Subcutaneous abdominal adipose tissue (tissue), 5 donors: Measurements from ENCODE around the gene ISCA2.

Experiments used
- H3K27ac ChIP-seq: one replicate; pipeline ENCODE4 v1.7.0; 2013; ENCODE audit warnings: low read depth, mild to moderate bottlenecking, inconsistent platforms, low read length, moderate library complexity
- H3K27me3 ChIP-seq, 5 donors: one replicate each; pipeline ENCODE4 v1.7.0; 2013; ENCODE audit warnings: low read length in 5 of 5, inconsistent platforms in 1 of 5; ENCODE audit not compliant: control insufficient read depth in 5 of 5, insufficient read depth in 4 of 5
- H3K36me3 ChIP-seq, 5 donors: one replicate each; pipeline ENCODE4 v1.7.0; 2013; ENCODE audit warnings: low read length in 5 of 5; ENCODE audit not compliant: control insufficient read depth in 5 of 5, insufficient read depth in 5 of 5
- H3K4me1 ChIP-seq, 5 donors: one replicate each; pipeline ENCODE4 v1.7.0; 2013; ENCODE audit warnings: low read length in 5 of 5, mild to moderate bottlenecking in 3 of 5, moderate library complexity in 1 of 5; ENCODE audit not compliant: control insufficient read depth in 5 of 5, insufficient read depth in 5 of 5
- H3K4me3 ChIP-seq, 5 donors: one replicate each; pipeline ENCODE4 v1.7.0; 2013; ENCODE audit warnings: low read length in 5 of 5, low read depth in 1 of 5
- H3K9ac ChIP-seq, 5 donors: one replicate each; pipeline ENCODE4 v1.7.0; 2013; ENCODE audit warnings: low read length in 5 of 5, mild to moderate bottlenecking in 4 of 5, moderate library complexity in 3 of 5
- H3K9me3 ChIP-seq, 5 donors: one replicate each; pipeline ENCODE4 v1.7.0; 2013; ENCODE audit warnings: low read length in 5 of 5; ENCODE audit not compliant: control insufficient read depth in 5 of 5
- donor health status: healthy.
- donor health status: healthy.
- donor health status: healthy.
- donor health status: healthy.
- donor health status: healthy.

ISCA2 gene

DNA sequence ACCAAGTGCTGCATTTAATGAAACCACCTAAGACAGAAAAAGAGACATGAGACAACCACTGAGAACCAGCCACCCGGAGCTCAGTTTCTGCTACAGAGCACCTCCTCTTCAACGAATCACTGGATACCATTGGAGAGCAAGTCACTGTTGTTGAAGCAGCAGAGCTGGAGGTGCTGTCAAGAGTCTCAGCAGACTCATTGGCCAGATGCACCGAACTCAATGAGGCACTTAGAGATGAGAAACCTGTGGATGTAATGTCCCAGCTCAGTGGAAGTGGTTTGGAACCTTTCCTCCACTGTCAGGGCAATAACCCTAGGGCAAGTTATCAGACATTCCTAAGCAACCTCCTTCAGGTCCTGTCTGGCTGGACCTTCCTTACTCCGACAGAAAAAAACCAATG is 13.5 kb upstream of the ISCA2 start:
- no peak overlapping the region for H3K27ac ChIP-seq
- H3K9ac ChIP-seq, result no peak overlapping the region
- H3K4me1 ChIP-seq, result peaks cover 0 to 13% (median 7%) of the 10 kb centered on the region in 5 donors
- H3K9me3 ChIP-seq, result no peaks in the 10 kb centered on the region
- no peak overlapping the region for H3K4me3 ChIP-seq
- peaks cover 34 to 78% (median 65%) of the 10 kb centered on the region in 5 donors for H3K36me3 ChIP-seq
- no peaks in the 10 kb centered on the region for H3K27me3 ChIP-seq

DNA sequence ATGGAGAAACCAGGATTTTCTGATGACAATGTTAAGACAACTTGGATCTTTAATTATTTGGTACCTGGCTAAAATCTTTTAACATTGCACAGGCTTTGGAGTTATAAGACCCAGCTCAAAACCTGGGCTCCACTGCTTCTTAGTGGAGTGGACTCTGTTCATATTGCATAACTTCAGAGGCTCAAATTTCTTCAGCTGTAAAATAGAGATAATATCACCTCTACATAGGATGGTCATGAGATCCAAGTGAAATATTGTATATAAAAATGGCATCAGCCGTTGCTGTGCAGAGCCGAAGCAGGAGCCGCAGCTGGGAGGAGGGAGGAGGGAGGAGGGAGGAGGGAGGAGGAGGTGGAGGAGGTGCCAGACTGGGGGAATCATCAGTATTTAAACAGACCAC is 11.0 kb upstream of the ISCA2 start:
- Histone ChIP-seq H3K27me3 (no peaks in the 10 kb centered on the region), H3K4me1 (peaks cover 0 to 13% (median 5%) of the 10 kb centered on the region in 5 donors), H3K4me3 (no peak overlapping the region), H3K9me3 (no peaks in the 10 kb centered on the region), H3K9ac (no peak overlapping the region), H3K36me3 (peaks cover 34 to 72% (median 61%) of the 10 kb centered on the region in 5 donors), H3K27ac (no peak overlapping the region)

DNA sequence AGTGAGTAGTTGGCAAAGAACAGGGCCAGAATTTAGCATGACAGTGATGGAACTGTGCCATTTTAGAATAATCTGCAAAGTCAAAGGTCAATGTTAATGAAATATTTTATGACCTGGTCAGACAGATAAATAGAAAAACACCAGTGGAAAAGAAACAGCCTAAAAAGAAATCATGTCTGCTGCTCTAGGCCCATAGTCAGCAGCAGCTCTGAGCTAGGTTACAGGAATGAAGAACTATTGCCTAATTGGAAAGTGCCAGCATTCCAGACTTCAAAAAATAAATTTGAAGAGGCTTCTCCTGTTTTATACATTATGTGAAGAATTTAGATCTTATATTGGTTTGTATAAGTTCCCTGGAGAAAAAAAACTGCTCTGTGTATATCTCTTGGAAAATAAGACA is 10.2 kb upstream of the ISCA2 start:
- Histone ChIP-seq H3K4me3 (no peak overlapping the region), H3K9ac (no peak overlapping the region), H3K4me1 (peaks cover 0 to 13% (median 5%) of the 10 kb centered on the region in 5 donors), H3K9me3 (no peaks in the 10 kb centered on the region), H3K27me3 (no peaks in the 10 kb centered on the region), H3K36me3 (peaks cover 31 to 70% (median 58%) of the 10 kb centered on the region in 5 donors), H3K27ac (no peak overlapping the region)

DNA sequence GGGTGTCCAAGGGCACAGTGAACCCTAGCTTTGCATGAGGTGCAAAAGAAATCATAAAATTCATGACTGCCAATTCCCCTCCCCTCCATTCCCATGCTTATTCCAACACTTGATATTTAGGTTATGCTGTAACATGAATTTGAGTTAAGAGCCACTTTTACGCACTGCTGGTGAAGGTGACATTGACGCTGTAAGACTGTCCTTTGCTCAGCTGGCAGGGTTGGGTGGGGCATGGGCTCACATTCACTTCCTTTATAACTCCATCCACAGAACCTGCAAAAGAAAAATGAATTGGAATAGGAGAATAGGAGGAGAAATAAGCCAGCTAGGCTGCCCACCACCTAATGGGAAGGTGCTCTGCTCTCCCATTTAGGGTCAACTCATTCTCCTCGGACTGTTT is 7.4 kb upstream of the ISCA2 start:
- Histone ChIP-seq H3K4me3 (no peak overlapping the region), H3K27ac (no peak overlapping the region), H3K36me3 (peaks cover 14 to 41% (median 34%) of the 10 kb centered on the region in 5 donors), H3K4me1 (peaks cover 0 to 23% (median 18%) of the 10 kb centered on the region in 5 donors), H3K9me3 (no peaks in the 10 kb centered on the region), H3K27me3 (no peaks in the 10 kb centered on the region), H3K9ac (no peak overlapping the region)

DNA sequence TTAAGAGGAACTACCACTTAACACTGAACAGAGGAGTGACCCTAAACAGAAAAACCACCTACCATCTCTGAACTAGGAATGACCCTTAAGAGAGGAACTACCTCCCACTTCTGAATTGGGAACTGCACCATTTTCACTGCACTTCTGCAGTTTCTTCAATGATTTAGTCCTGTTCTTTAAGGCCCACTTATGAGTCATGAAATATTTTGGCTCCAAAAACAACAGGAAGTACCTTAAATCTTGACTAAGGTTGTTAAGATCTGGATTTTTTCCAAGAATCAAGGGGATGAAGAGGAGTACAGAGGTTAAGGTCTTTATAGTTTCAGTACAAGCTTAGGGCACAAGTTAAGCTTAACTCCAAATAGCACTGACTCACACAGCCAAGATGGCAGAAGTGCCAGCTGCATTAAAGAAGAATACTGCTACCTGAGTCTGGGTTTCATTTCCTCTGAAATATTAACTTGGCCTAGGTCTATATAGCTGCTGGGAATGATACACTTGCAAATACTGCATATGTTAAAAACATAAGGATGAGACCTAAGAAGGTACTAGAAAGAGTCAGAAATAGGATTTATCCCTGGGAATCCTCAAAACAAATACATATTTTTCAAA is 4.7 kb upstream of the ISCA2 start:
- H3K9me3 ChIP-seq, result no peaks in the 10 kb centered on the region
- peaks cover 0 to 20% (median 13%) of the 10 kb centered on the region in 5 donors for H3K36me3 ChIP-seq
- H3K27me3 ChIP-seq, result no peaks in the 10 kb centered on the region
- peaks cover 0 to 37% (median 28%) of the 10 kb centered on the region in 5 donors for H3K4me1 ChIP-seq
- H3K27ac ChIP-seq, result no peak overlapping the region
- H3K4me3 ChIP-seq, result no peak overlapping the region
- H3K9ac ChIP-seq, result peak overlapping the region in 1 of 5 donors; percentile 18

DNA sequence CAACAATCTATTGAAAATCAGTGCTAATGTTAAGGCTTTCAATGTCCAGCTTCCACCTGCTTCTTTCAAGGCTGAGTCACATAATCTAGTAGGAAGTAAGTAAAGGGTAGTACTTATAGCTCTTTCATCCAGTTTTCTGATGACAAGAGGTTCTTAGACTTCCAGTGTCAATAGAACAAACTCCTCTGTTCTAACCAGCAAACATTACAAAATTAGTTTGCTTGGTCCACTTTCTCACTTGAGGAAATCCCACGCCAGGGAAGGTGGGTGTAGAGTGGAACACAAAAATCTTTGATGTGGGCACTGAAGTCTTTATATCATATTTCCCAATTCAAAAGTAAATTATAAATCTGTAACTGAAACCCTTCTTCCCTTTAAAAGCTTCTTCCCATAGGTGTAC is 3.1 kb upstream of the ISCA2 start:
- Histone ChIP-seq H3K27ac (no peak overlapping the region), H3K9ac (no peak overlapping the region), H3K36me3 (peaks cover 0 to 8% (median 6%) of the 10 kb centered on the region in 5 donors), H3K4me1 (peaks cover 3 to 46% (median 36%) of the 10 kb centered on the region in 5 donors), H3K4me3 (no peak overlapping the region), H3K27me3 (no peaks in the 10 kb centered on the region), H3K9me3 (no peaks in the 10 kb centered on the region)

DNA sequence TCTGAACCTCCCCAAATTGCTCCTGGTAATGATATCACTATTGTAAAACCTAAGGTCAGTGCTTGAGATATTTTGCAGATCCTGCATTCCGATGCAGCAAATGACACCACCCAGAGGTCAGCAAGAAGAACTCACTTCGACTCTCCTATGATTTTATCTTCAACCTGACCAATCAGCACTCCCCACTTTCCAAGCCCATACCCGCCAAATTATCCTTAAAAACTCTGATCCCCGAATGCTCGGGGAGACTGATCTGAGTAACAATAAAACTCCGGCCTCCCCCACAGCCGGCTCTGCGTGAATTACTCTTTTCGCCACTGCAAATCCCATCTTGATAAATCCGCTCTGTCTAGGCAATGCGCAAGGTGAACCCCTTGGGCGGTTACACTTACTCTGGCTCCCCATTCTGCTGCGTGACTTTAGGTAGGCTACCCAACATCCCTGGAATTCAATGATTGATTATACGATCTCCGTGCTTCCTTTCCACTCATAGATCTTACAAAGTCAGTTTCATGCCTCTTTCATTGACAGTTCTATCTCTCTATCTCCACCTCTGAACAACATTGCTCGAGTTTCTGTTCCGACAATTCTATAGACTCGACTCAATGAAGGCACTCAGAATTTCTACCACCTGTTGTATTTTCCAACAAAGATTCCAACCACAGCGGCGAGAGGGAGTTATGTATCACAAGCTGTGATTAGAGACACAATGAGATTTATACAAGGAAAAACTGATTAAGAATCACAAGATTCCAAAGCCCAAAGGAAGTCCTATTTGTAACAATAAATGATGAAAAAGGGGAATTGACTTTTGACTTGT is 1.4 kb upstream of the ISCA2 start:
- H3K27ac ChIP-seq, result peak overlapping the region; percentile 84
- H3K36me3 ChIP-seq, result peaks cover 0 to 5% (median 0%) of the 10 kb centered on the region in 5 donors
- no peaks in the 10 kb centered on the region for H3K27me3 ChIP-seq
- no peaks in the 10 kb centered on the region for H3K9me3 ChIP-seq
- H3K4me3 ChIP-seq, result peak overlapping the region; percentile 83 to 96 (median 86)
- H3K4me1 ChIP-seq, result peaks cover 3 to 46% (median 39%) of the 10 kb centered on the region in 5 donors
- H3K9ac ChIP-seq, result peak overlapping the region; percentile 57 to 96 (median 87)

DNA sequence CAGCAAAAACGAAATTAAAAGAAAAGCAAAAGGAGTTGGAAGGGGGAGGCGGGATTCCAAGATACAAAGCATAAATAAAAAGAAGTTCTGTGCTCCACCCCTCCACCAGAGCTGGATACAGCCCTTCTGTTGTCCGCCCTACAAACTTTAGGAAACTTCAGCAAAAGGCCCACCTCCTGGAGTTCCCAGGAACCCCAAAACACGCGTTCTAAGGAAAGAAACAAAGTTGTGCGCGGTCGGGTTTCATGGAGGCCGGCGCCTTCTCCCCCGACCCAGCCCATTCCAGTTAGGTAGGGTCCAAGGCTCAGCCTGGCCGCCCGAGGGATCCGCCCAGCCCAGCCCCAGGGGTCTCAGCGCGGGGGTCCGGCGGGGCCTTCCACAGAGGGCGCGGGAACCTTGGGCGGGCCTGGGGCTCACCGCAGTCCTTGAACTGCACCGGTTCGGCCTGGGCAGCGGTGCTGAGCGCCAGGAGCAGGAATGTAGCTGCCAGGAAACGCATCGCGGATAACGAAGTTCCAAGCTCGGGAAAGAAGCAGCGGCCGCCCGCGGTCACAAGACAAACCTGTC is 706 bp upstream of the ISCA2 start, which contains the start of gene NPC2:
Gene NPC2 (minus strand): TSS at position 530 of the 567 bp plus-strand sequence. CDS start 31 bp downstream, at position 499.
- peak within 1 kb of the TSS; percentile 83 to 96 (median 88) for H3K4me3 ChIP-seq
- peaks cover 0 to 5% (median 0%) of the 10 kb centered on the region in 5 donors for H3K36me3 ChIP-seq
- H3K27me3 ChIP-seq, result no peaks in the 10 kb centered on the region
- no peaks in the 10 kb centered on the region for H3K9me3 ChIP-seq
- H3K9ac ChIP-seq, result peak within 1 kb of the TSS; percentile 57 to 96 (median 95)
- peak within 1 kb of the TSS; percentile 84 for H3K27ac ChIP-seq
- H3K4me1 ChIP-seq, result peaks cover 3 to 46% (median 40%) of the 10 kb centered on the region in 5 donors

DNA sequence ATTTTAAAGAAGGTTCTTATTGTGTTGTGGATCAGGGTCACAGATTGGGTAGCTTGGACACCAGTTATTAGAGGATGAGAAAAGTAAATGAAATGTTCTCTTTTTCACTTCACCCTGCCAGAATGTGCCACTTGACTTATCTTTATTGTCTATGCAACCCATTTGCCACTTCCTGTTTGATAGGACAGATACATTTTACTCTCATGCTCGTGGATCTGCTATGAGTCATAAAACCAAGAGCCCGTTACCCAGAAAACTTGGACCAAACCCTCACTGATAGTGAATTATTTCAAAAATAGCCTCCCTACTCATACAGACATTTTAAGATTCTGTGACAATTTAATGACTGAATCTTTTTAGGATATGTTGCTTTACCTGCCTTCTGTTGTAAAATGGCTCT is 1.8 kb downstream of the ISCA2 start:
- Histone ChIP-seq H3K27ac (no peak overlapping the region), H3K27me3 (no peaks in the 10 kb centered on the region), H3K36me3 (peaks cover 0 to 14% (median 0%) of the 10 kb centered on the region in 5 donors), H3K9me3 (no peaks in the 10 kb centered on the region), H3K4me1 (peaks cover 3 to 32% (median 28%) of the 10 kb centered on the region in 5 donors), H3K4me3 (no peak overlapping the region), H3K9ac (no peak overlapping the region)
